Liver (tissue), 9 donors: ENCODE data around the gene UXS1. TPM values are rescaled to one million over a fixed set of nuclear protein-coding genes. Genes with fewer than 3 reads are reported as not detected.
A peak's percentile ranks its signal among the peaks of the same experiment; 100 is the strongest.

Experiments
- DNase-seq: peaks from one replicate; pipeline ENCODE4 v3.0.0-alpha.2; 2017; ENCODE audit warnings: low spot score
- H3K27ac ChIP-seq, 2 donors: one replicate each; pipeline ENCODE4 v1.7.0; 2013; ENCODE audit warnings: inconsistent platforms in 2 of 2, low read length in 2 of 2, control low read depth in 1 of 2, low read depth in 1 of 2, mild to moderate bottlenecking in 1 of 2
- H3K27me3 ChIP-seq, 4 donors: one replicate each; pipeline versions ENCODE4 v1.6.1 to v1.7.0; 2013; ENCODE audit warnings: low read length in 3 of 4, inconsistent platforms in 1 of 4, mild to moderate bottlenecking in 1 of 4, moderate library complexity in 1 of 4; ENCODE audit not compliant: control insufficient read depth in 4 of 4, insufficient read depth in 4 of 4
- H3K36me3 ChIP-seq, 4 donors: one replicate each; pipeline versions ENCODE4 v1.6.1 to v1.7.0; 2013; ENCODE audit warnings: low read length in 3 of 4, mild to moderate bottlenecking in 3 of 4, low read depth in 1 of 4, moderate library complexity in 1 of 4; ENCODE audit not compliant: control insufficient read depth in 4 of 4, insufficient read depth in 3 of 4
- H3K4me1 ChIP-seq, 4 donors: one replicate each; pipeline versions ENCODE4 v1.6.1 to v1.7.0; 2013; ENCODE audit warnings: low read length in 3 of 4, mild to moderate bottlenecking in 3 of 4, moderate library complexity in 1 of 4; ENCODE audit not compliant: control insufficient read depth in 4 of 4, insufficient read depth in 4 of 4
- H3K4me3 ChIP-seq, 3 donors: one replicate each; pipeline versions ENCODE4 v1.6.1 to v1.7.0; 2013; ENCODE audit warnings: low read length in 3 of 3, control low read depth in 1 of 3, low read depth in 1 of 3, mild to moderate bottlenecking in 1 of 3
- H3K9ac ChIP-seq, 2 donors: one replicate each; pipeline ENCODE4 v1.7.0; 2013; ENCODE audit warnings: low read length in 2 of 2, mild to moderate bottlenecking in 2 of 2, moderate library complexity in 2 of 2, control low read depth in 1 of 2, low read depth in 1 of 2
- H3K9me3 ChIP-seq, 4 donors: one replicate each; pipeline versions ENCODE4 v1.6.1 to v1.7.0; 2013; ENCODE audit warnings: low read length in 3 of 4; ENCODE audit not compliant: control insufficient read depth in 4 of 4
- ATF3 ChIP-seq: IDR thresholded peaks from 2 replicates; pipeline ENCODE4 v1.6.1; 2016; ENCODE audit warnings: antibody characterized with exemption
- CTCF ChIP-seq: fragments of 150-350 bp; IDR thresholded peaks from 2 replicates; pipeline ENCODE4 v1.5.1; 2017; ENCODE audit warnings: improper control_type of control experiment, low read depth, low read length; ENCODE audit not compliant: missing input control
- EGR1 ChIP-seq, 2 donors: IDR thresholded peaks; 2 replicates each; pipeline ENCODE4 v1.6.1; 2016 to 2018; ENCODE audit warnings: antibody characterized with exemption in 2 of 2, low read depth in 2 of 2
- FOXA1 ChIP-seq: IDR thresholded peaks from 2 replicates; pipeline ENCODE4 v1.6.1; 2016; ENCODE audit warnings: antibody characterized with exemption
- FOXA2 ChIP-seq: IDR thresholded peaks from 2 replicates; pipeline ENCODE4 v1.6.1; 2016; ENCODE audit warnings: antibody characterized with exemption
- GABPA ChIP-seq, 2 donors: IDR thresholded peaks in 1 of 2; conservative IDR thresholded peaks in 1 of 2; 2 replicates each; pipeline ENCODE4 v1.6.1; 2016; ENCODE audit warnings: antibody characterized with exemption in 2 of 2, mild to moderate bottlenecking in 1 of 2, moderate library complexity in 1 of 2
- HNF4A ChIP-seq, 2 donors: conservative IDR thresholded peaks; 2 replicates each; pipeline ENCODE4 v1.6.1; 2016; ENCODE audit warnings: antibody characterized with exemption in 2 of 2, mild to moderate bottlenecking in 2 of 2
- HNF4G ChIP-seq: IDR thresholded peaks from 2 replicates; pipeline ENCODE4 v1.6.1; 2016; ENCODE audit warnings: antibody characterized with exemption
- JUND ChIP-seq, 2 donors: IDR thresholded peaks; 2 replicates each; pipeline ENCODE4 v1.6.1; 2016; ENCODE audit warnings: antibody characterized with exemption in 2 of 2
- MAX ChIP-seq: IDR thresholded peaks from 2 replicates; pipeline ENCODE4 v1.6.1; 2016; ENCODE audit warnings: antibody characterized with exemption
- NR2F2 ChIP-seq: IDR thresholded peaks from 2 replicates; pipeline ENCODE4 v1.6.1; 2016; ENCODE audit warnings: antibody characterized with exemption
- RAD21 ChIP-seq, 2 donors: IDR thresholded peaks; 2 replicates each; pipeline ENCODE4 v1.6.1; 2016; ENCODE audit warnings: antibody characterized with exemption in 2 of 2, mild to moderate bottlenecking in 2 of 2
- REST ChIP-seq: IDR thresholded peaks from 2 replicates; pipeline ENCODE4 v1.6.1; 2016; ENCODE audit warnings: antibody characterized with exemption, mild to moderate bottlenecking
- RXRA ChIP-seq, 2 donors: IDR thresholded peaks; 2 replicates each; pipeline ENCODE4 v1.6.1; 2017 to 2018; ENCODE audit warnings: antibody characterized with exemption in 2 of 2, mild to moderate bottlenecking in 1 of 2
- SP1 ChIP-seq: IDR thresholded peaks from 2 replicates; pipeline ENCODE4 v1.6.1; 2018; ENCODE audit warnings: antibody characterized with exemption, mild to moderate bottlenecking
- TAF1 ChIP-seq: conservative IDR thresholded peaks from 2 replicates; pipeline ENCODE4 v1.6.1; 2016; ENCODE audit warnings: antibody characterized with exemption, mild to moderate bottlenecking
- YY1 ChIP-seq: IDR thresholded peaks from 2 replicates; pipeline ENCODE4 v1.6.1; 2016; ENCODE audit warnings: antibody characterized with exemption, mild to moderate bottlenecking
- ZBTB33 ChIP-seq: IDR thresholded peaks from 2 replicates; pipeline ENCODE4 v1.6.1; 2016; ENCODE audit warnings: antibody characterized with exemption
- WGBS: extraction: QIAGEN DNeasy Blood & Tissue Kit; methylation state at CpG from one replicate; pipeline ENCODE4 v1.1.7; 2013; 5-methylcytosine and 5-hydroxymethylcytosine counted together
- polyA plus RNA-seq, 2 donors: library from polyadenylated mRNA; stranded (reverse) in 1 of 2; unstranded in 1 of 2; fragments of 200-250 nt in 1 of 2; fragments of >200 nt in 1 of 2; fragmentation: Nextera tagmentation in 1 of 2; extraction: Ambion mirVana in 1 of 2; gene quantifications; one replicate each; pipeline versions ENCODE4 v1.2.1 to v1.2.3, GENCODE V29; 2013 to 2015
- total RNA-seq, 2 donors: library from RNA; depleted of rRNA; stranded (reverse); fragments of >200 nt; gene quantifications; one replicate each; pipeline ENCODE4 v1.2.3, GENCODE V29; 2014
- donor health status: healthy.
- donor health status: healthy.
- donor health status: healthy.
- donor health status: healthy.
- donor health status: healthy.

UXS1 gene
- total and polyA plus RNA-seq, 4 donors = 8.8 to 19.9 (median 10.0) TPM

- H3K36me3 ChIP-seq = no peaks in the 10 kb centered on the region
- TF ChIP-seq FOXA2 (no peak), HNF4G (no peak), MAX (no peak), CTCF (no peak), NR2F2 (no peak), FOXA1 (no peak), GABPA (IDR thresholded peaks at IDR 0.05 in 1 of 2, conservative IDR thresholded peaks at IDR 0.05 in 1 of 2) (no peak), EGR1 (IDR thresholded peaks at IDR 0.05; ENCODE audit: low read depth in 2 of 2) (no peak), JUND (IDR thresholded peaks at IDR 0.05) (no peak), TAF1 (no peak), ZBTB33 (no peak), RXRA (IDR thresholded peaks at IDR 0.05) (no peak), REST (no peak), RAD21 (IDR thresholded peaks at IDR 0.05) (no peak), YY1 (no peak), SP1 (no peak), HNF4A (conservative IDR thresholded peaks at IDR 0.05) (no peak), ATF3 (no peak)
- DNase-seq = no peak
- H3K9ac ChIP-seq = no peak overlapping the region
- H3K27me3 ChIP-seq = peaks cover 0 to 6% (median 3%) of the 10 kb centered on the region in 4 donors
- WGBS = 44% methylated on average over 26 of the region's 26 CpGs
- no peak overlapping the region for H3K27ac ChIP-seq
- peak overlapping the region in 1 of 3 donors; percentile 58 for H3K4me3 ChIP-seq
- no peaks in the 10 kb centered on the region for H3K9me3 ChIP-seq
- H3K4me1 ChIP-seq = peaks cover 0 to 7% (median 5%) of the 10 kb centered on the region in 4 donors
Observed at GRCh38 chr2:106065983-106066820, 127.9 kb downstream of the UXS1 start.
